Gastrocnemius medialis (tissue), 4 donors: ENCODE results near the gene FAM118A. TPM values are rescaled to one million over a fixed set of nuclear protein-coding genes. Genes with fewer than 3 reads are reported as not detected.
A peak's percentile ranks its signal among the peaks of the same experiment; 100 is the strongest.

ENCODE experiments used
- ATAC-seq, 2 donors: fragments of 150-250 bp; one replicate each; pipeline ENCODE4 v1.9.1; 2016
- DNase-seq, 2 donors: peaks; one replicate each; pipeline ENCODE4 v3.0.0-alpha.2; 2019
- H3K27ac ChIP-seq, 4 donors: fragments of 200-600 bp; sonication (generic); 1 replicate in 1 of 4; 2 replicates in 3 of 4; pipeline ENCODE4 v1.5.1; 2016 to 2018; ENCODE audit warnings: mild to moderate bottlenecking in 2 of 4, moderate library complexity in 1 of 4
- H3K27me3 ChIP-seq, 3 donors: fragments of 200-600 bp; sonication (generic) in 2 of 3; 1 replicate in 1 of 3; 2 replicates in 2 of 3; pipeline versions ENCODE4 v1.5.1 to v1.6.0; 2016 to 2019; ENCODE audit warnings: mild to moderate bottlenecking in 1 of 3, moderate library complexity in 1 of 3
- H3K36me3 ChIP-seq, 2 donors: fragments of 200-600 bp; sonication (generic) in 1 of 2; one replicate each; pipeline ENCODE4 v1.5.1; 2017 to 2018
- H3K4me1 ChIP-seq, 2 donors: fragments of 200-600 bp; sonication (generic) in 1 of 2; one replicate each; pipeline ENCODE4 v1.5.1; 2016 to 2017; ENCODE audit warnings: mild to moderate bottlenecking in 2 of 2
- H3K4me3 ChIP-seq, 4 donors: fragments of 200-600 bp; sonication (generic) in 3 of 4; 1 replicate in 1 of 4; 2 replicates in 3 of 4; pipeline ENCODE4 v1.5.1; 2016 to 2019; ENCODE audit warnings: mild to moderate bottlenecking in 2 of 4
- H3K9me3 ChIP-seq, 3 donors: fragments of 200-600 bp; sonication (generic) in 2 of 3; 1 replicate in 1 of 3; 2 replicates in 2 of 3; pipeline ENCODE4 v1.5.1; 2016 to 2019
- POLR2A ChIP-seq, 2 donors: fragments of 450-650 bp; IDR thresholded peaks; one replicate each; pipeline ENCODE4 v1.6.1; 2017; ENCODE audit warnings: antibody characterized with exemption in 2 of 2, mild to moderate bottlenecking in 2 of 2, moderate library complexity in 2 of 2
- in situ Hi-C, 4 donors: fragments of 200-750 bp; cut with MboI; loops; one replicate each; pipeline versions ENCODE4 v1.15.0 to v1.8.0; 2017; ENCODE audit warnings: low sequenced_read_pairs in 4 of 4
- intact Hi-C: fragments of 100-400 bp; cut with DNase I; formaldehyde crosslinking; loops from one replicate; pipeline ENCODE4 v1.15.1; 2023; ENCODE audit warnings: low total_unique reads
- total RNA-seq, 4 donors: library from RNA; depleted of rRNA; stranded (reverse); fragments of >200 nt; gene quantifications; one replicate each; pipeline versions ENCODE4 v1.1.0 to v1.2.3, GENCODE V29; 2016
- TF ChIP-seq, protein P1 (sequence below), 5 experiments: fragments of 450-650 bp in 3 of 5; fragments of 200-600 bp in 2 of 5; sonication (generic) in 2 of 5; IDR thresholded peaks in 4 of 5; conservative IDR thresholded peaks in 1 of 5; 1 replicate in 4 of 5; 2 replicates in 1 of 5; pipeline ENCODE4 v1.5.1; 2016 to 2019; ENCODE audit warnings: antibody characterized with exemption in 5 of 5, mild to moderate bottlenecking in 3 of 5, moderate library complexity in 3 of 5

The FAM118A gene
- total RNA-seq, 4 donors from 2014 or later: 4.1 to 30.0 (median 24.2) TPM

- DNase-seq (peak; percentile 90 to 91), ATAC-seq (peak; percentile 93 to 95)
- H3K36me3 ChIP-seq: no peaks in the 10 kb centered on the region
These were observed 19.3 kb upstream of the FAM118A start for GRCh38 chr22:45290410-45290936.

DNA sequence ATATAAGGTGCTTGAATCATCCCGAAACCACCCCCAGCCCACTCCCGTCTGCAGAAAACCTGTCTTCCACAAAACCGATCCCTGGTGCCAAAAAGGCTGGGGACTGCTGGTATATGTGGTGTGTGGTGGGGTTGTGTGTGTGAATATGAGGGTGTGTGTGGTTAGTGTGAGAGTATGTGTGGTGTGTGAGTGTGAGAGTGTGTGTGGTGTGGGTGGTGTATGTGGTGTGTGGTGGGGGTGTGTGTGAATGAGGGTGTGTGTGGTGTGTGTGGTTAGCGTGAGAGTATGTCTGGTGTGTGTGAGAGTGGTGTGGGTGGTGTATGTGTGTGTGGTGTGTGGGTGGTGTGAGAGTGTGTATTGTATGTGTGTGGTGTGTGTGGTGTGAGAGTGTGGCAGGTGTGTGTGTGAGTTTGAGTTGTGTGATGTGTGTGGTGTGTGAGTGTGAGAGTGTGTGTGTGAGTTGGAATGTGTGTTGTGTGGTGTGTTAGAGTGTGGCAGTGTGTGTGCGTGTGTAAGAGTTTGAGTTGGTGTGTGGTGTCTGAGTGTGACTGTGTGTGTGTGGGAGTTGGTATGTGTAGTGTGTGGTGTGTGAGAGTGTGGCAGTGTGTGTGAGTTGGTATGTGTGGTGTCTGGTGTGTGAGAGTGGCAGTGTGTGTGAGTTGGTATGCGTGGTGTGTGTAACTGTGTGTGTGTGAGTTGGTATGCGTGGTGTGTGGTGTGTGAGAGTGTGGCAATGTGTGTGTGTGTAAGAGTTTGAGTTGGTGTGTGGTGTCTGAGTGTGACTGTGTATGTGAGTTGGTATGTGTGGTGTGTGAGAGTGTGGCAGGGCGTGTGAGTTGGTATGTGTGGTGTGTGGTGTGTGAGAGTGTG is 18.4 kb upstream of the FAM118A start:
- intact Hi-C loops: loop anchor here (2.0 kb wide), 1 partner anchor 44 kb away; no protein-coding TSS in a partner anchor
- no peaks in the 10 kb centered on the region for H3K36me3 ChIP-seq
- peak overlapping the region in 2 of 4 donors; percentile 43 to 55 for H3K27ac ChIP-seq
- H3K27me3 ChIP-seq: no peaks in the 10 kb centered on the region
- no peak for TF ChIP-seq POLR2A (IDR thresholded peaks at IDR 0.05)
- TF ChIP-seq, protein P1, sequence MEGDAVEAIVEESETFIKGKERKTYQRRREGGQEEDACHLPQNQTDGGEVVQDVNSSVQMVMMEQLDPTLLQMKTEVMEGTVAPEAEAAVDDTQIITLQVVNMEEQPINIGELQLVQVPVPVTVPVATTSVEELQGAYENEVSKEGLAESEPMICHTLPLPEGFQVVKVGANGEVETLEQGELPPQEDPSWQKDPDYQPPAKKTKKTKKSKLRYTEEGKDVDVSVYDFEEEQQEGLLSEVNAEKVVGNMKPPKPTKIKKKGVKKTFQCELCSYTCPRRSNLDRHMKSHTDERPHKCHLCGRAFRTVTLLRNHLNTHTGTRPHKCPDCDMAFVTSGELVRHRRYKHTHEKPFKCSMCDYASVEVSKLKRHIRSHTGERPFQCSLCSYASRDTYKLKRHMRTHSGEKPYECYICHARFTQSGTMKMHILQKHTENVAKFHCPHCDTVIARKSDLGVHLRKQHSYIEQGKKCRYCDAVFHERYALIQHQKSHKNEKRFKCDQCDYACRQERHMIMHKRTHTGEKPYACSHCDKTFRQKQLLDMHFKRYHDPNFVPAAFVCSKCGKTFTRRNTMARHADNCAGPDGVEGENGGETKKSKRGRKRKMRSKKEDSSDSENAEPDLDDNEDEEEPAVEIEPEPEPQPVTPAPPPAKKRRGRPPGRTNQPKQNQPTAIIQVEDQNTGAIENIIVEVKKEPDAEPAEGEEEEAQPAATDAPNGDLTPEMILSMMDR (IDR thresholded peaks at IDR 0.05 in 4 of 5, conservative IDR thresholded peaks at IDR 0.05 in 1 of 5): no peak
- DNase-seq: no peak
- no peak overlapping the region for H3K4me3 ChIP-seq
- peaks cover 10 to 11% of the 10 kb centered on the region in 2 donors for H3K4me1 ChIP-seq
- in situ Hi-C loops: no loop called here
- no peak for ATAC-seq
- no peaks in the 10 kb centered on the region for H3K9me3 ChIP-seq

More at GRCh38 chr22:45290410-45290936, 19.3 kb upstream of the FAM118A start:
- Histone ChIP-seq H3K27ac (peak overlapping the region; percentile 48 to 74 (median 65)), H3K9me3 (no peaks in the 10 kb centered on the region), H3K27me3 (no peaks in the 10 kb centered on the region), H3K4me1 (peaks cover 10 to 13% of the 10 kb centered on the region in 2 donors), H3K4me3 (peak overlapping the region in 2 of 4 donors; percentile 12 to 15)
- intact Hi-C loops: loop anchor here (2.0 kb wide), 1 partner anchor 44 kb away; no protein-coding TSS in a partner anchor
- in situ Hi-C loops: no loop called here
- peak; percentile 73 to 74 for TF ChIP-seq POLR2A (IDR thresholded peaks at IDR 0.05)
- TF ChIP-seq, protein P1 (IDR thresholded peaks at IDR 0.05 in 4 of 5, conservative IDR thresholded peaks at IDR 0.05 in 1 of 5): no peak

DNA sequence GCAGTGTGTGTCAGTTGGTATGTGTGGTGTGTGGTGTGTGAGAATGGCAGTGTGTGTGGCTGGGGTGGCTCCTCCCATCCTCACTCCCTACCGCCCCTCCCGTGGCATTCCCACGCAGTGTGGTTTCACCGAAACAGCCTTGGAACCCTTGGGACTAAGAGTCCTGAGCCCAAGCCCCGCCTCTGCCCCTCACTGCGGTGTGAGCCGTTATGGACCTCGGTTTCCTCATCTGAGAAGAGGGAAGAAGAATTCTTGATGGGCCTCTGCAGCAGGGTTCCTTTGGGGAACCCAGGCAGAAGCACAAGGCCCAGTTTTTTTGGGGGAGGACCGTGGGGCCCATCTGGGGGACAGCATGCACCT is 17.8 kb upstream of the FAM118A start:
- in situ Hi-C loops: no loop called here

GRCh38 chr22:45292731-45293442 is 16.8 kb upstream of the FAM118A start:
- no peak overlapping the region for H3K4me3 ChIP-seq
- ATAC-seq (no peak), DNase-seq (no peak)
- no peaks in the 10 kb centered on the region for H3K27me3 ChIP-seq
- TF ChIP-seq, protein P1 (IDR thresholded peaks at IDR 0.05 in 4 of 5, conservative IDR thresholded peaks at IDR 0.05 in 1 of 5): no peak
- no peak for TF ChIP-seq POLR2A (IDR thresholded peaks at IDR 0.05)
- H3K4me1 ChIP-seq: peaks cover 10 to 11% of the 10 kb centered on the region in 2 donors
- intact Hi-C loops: no loop called here
- H3K36me3 ChIP-seq: no peaks in the 10 kb centered on the region
- no peak overlapping the region for H3K27ac ChIP-seq
- in situ Hi-C loops: no loop called here
- H3K9me3 ChIP-seq: no peaks in the 10 kb centered on the region

More for the DNA sequence above, 17.8 kb upstream of the FAM118A start:
- Histone ChIP-seq H3K4me1 (peaks cover 10 to 11% of the 10 kb centered on the region in 2 donors), H3K27ac (no peak overlapping the region), H3K4me3 (no peak overlapping the region), H3K36me3 (no peaks in the 10 kb centered on the region), H3K9me3 (no peaks in the 10 kb centered on the region), H3K27me3 (no peaks in the 10 kb centered on the region)
- intact Hi-C loops: loop anchor here (2.0 kb wide), 1 partner anchor 43 kb away; no protein-coding TSS in a partner anchor
- DNase-seq (no peak), ATAC-seq (no peak)
- TF ChIP-seq, protein P1 (IDR thresholded peaks at IDR 0.05 in 4 of 5, conservative IDR thresholded peaks at IDR 0.05 in 1 of 5): no peak
- no peak for TF ChIP-seq POLR2A (IDR thresholded peaks at IDR 0.05)
